T-helper 2 cell treated with Interferon-gamma antibody and Interleukin-4, amounts not matched to agents 100 ng/mL and 5 ng/mL, for 36 hours (primary cell): ENCODE results near the gene REEP1. TPM values are rescaled to one million over a fixed set of nuclear protein-coding genes. Genes with fewer than 3 reads are reported as not detected.

Source experiments
- intact Hi-C: fragments of 100-400 bp; cut with micrococcal nuclease; formaldehyde crosslinking; loops from one replicate; pipeline ENCODE4 v1.15.1; 2023
- total RNA-seq: library from RNA; stranded (reverse); gene quantifications from 2 replicates; pipeline ENCODE4 v1.2.3, GENCODE V29; 2022

REEP1 gene
- total RNA-seq, 1 donor from 2014 or later, result 0.57 TPM

GRCh38 chr2:86286516-86286915 is 50.9 kb downstream of the REEP1 start:
- intact Hi-C loops, result no loop called here

DNA sequence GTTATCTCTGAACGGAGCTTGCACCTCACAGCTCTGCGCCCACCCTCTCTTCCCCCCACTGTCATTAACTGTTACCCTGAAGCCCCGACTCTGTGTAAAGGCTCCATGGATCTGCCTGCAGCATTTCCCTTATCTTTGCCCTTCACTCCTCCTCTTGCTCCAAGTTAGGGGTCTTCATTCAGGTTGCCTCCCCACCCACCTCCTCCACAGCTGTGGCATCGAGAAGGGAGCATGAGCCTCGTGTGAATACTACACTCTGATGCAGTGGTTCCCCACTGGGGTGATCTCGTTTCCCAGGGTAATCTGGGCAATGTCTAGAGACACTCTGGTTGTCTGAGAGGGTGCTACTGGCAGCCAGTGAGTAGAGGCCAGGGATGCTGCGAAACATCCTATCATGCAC is 51.4 kb downstream of the REEP1 start:
- intact Hi-C loops, result no loop called here

- intact Hi-C loops, result no loop called here
Observed at GRCh38 chr2:86285571-86285970, 51.9 kb downstream of the REEP1 start.

- intact Hi-C loops, result no loop called here
Observed at GRCh38 chr2:86284987-86285386, 52.4 kb downstream of the REEP1 start.

GRCh38 chr2:86284401-86284841 is 53.0 kb downstream of the REEP1 start:
- intact Hi-C loops, result no loop called here

- intact Hi-C loops, result no loop called here
Observed at GRCh38 chr2:86283411-86284030, 53.9 kb downstream of the REEP1 start.

- intact Hi-C loops, result no loop called here
Observed at GRCh38 chr2:86281066-86281700, 56.2 kb downstream of the REEP1 start.

- intact Hi-C loops, result no loop called here
Observed at GRCh38 chr2:86280191-86280667, 57.2 kb downstream of the REEP1 start.

DNA sequence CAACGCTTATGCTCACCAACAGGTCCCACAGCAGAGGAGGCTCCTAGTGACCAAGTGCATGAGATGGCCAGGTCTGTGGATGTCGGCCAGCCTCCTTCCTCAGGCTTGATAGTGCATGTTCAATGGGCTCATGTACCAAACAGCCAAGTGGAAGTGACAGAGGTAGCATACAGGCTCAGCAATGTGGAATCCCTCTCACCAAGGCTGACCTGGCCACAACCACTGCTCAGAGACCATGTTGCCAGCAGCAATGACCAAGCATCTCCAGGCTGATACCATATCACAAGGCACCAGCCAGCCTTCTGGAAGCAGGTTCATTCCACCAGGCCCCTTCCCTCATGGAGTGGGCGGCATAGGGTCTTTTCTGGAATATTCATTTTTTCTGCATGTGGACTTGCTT is 61.5 kb downstream of the REEP1 start:
- intact Hi-C loops, result no loop called here

DNA sequence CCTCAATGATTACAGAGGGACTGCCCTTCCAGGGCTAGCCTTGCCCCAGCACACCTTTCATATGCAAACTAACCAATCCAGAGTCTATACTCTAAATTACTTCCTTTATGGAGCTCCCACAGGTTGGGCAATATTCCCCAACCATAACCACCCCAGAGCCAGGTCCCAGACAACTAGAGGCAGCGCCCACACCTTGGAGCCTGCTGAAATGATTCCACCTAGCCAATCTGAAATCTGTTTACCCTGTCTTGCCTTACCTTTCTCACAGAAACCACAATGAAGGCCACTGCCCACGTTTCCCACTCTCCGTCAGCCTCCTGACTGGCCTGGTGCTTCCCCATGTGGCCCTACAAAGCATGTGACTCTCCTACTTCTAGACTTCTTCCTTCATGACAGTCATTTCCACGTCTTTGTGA is 62.0 kb downstream of the REEP1 start:
- intact Hi-C loops, result no loop called here

DNA sequence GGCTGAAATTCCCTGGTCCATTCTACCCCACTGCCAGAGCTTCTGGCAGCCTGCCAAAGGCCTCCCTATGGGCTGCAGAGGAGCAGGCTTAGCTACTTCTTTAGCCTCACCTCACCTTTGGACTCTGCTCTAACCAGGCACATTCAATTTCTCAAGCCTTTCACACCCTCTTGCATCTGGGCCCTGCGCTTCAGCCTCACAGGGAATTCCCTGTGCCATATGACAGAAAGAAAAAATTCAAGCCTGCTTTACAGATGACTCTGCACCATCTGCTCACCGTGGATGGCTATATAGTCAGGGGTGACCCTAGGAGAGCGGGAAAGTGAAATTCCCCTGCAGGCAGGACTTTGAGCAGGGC is 62.5 kb downstream of the REEP1 start:
- intact Hi-C loops, result no loop called here

DNA sequence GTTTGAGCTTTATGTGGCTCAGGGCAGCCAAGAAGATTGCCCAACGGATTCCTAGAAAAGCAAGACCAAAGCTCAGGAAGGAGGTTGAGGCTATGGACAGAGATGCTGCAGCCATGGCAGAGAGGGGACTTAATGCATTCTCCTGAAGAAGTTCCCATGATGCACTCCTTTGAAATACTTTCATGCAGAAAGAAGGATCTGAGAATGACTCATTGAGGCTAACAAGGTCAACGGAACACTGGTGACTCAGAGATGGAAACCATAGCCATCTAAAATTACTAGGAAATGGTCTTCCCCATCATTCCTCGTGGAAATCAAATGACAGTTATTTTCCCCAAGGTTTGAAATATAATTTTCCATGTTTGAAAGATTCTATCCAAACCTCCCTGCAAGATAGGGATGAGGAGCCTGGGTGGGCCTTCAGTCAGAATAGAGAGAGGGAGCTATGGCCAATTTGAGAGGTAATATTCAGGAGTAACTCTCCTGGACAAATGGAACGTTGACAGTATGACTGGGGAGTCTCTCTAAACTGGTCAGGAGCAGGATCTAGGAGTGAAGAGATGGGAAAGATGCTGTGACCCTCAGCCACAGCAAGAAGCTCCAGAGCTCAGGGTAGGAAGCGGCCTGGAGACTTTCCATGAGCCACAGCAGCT is 63.0 kb downstream of the REEP1 start:
- intact Hi-C loops, result no loop called here

- intact Hi-C loops, result no loop called here
Observed at GRCh38 chr2:86272111-86272510, 65.3 kb downstream of the REEP1 start.

DNA sequence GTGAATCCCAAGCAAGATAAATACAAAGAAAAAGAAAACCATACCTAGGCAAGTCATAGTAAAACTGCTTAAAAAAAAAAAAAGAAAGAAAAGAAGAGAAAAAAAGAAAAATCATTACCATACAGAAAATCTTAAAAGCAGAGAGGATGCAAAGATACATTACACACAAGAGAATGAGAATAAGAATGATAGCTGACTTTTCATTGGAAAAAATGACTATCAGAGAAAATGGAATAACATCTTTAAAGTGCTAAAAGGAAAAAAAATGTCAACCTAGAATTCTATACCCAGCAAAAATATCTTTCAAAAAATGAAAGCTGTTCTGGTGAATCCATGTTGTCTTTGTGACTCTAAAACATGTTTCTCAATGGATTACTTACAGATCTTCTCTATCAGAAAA is 66.2 kb downstream of the REEP1 start:
- intact Hi-C loops, result no loop called here

GRCh38 chr2:86263956-86264355 is 73.5 kb downstream of the REEP1 start:
- intact Hi-C loops, result no loop called here

GRCh38 chr2:86260978-86261377 is 76.4 kb downstream of the REEP1 start:
- intact Hi-C loops, result no loop called here

- intact Hi-C loops, result no loop called here
Observed at GRCh38 chr2:86258106-86258505, 79.3 kb downstream of the REEP1 start.

DNA sequence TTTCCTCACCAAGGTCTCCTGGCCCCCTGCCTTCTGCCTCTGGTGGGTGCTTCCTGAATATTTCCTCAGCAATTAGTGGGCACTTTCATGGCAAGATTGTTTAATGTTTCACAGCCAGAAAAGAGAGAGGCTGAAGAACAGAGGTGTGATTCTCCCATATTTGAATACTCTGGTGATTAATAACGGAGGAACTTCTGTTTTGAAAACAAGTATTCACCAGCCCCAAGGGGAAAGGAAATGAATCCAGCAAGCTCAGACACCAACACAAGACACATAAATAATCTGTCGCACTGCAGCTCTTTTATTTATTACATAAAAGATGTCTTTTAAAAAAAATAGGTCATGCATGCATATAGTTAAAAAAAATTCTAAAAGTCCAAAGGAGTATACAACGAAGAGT is 80.4 kb downstream of the REEP1 start:
- intact Hi-C loops, result no loop called here

GRCh38 chr2:86256300-86256699 is 81.1 kb downstream of the REEP1 start:
- intact Hi-C loops, result no loop called here

GRCh38 chr2:86254576-86255538 is 82.6 kb downstream of the REEP1 start:
- intact Hi-C loops, result no loop called here

DNA sequence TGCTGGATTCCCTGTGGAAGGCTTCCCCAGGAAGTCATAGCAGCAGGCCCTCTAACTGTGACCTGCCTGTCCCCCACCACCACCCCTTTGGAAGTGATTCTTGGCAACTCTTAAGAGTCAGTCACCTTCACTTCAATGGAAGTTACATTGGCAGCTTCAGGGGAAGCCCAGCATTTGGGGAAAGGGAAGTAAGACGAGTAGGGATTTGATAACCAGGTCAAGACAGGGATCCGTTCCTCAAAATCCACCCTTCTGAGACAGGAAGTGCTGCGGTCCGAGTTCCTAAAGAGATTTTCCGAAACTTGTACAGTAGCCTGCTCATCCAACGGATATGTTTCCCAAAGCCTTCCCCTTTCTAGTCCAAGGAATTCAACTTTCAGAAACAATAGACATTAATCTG is 84.0 kb downstream of the REEP1 start:
- intact Hi-C loops, result no loop called here

DNA sequence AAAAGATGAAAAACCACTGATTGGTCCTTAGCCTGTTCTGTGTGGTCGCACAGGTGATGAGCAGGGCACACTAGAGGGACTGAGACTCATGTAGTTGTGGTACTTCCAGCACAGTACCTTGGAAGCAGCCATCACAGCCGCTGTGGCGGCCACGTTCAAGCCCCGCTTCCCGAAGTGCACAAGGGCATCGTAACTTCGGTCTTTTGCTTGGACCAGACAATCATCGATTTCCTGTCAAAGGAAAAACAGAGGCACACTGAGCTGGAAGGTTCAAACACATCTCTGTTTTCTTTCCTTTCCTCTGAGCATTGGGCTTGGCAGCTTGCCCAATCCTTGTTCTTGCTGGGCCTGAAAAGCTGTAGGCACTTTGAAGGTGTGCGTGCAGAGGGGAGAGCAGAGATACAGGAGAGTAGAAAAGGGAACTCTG is 85.6 kb downstream of the REEP1 start:
- intact Hi-C loops, result no loop called here
